Peyer's patch (tissue), 4 donors: ENCODE data around the gene MADCAM1. TPM values are rescaled to one million over a fixed set of nuclear protein-coding genes. Genes with fewer than 3 reads are reported as not detected.

ENCODE experiments used
- DNase-seq, 3 donors: peaks; one replicate each; pipeline ENCODE4 v3.0.0-alpha.2; 2017 to 2019
- H3K27ac ChIP-seq, 4 donors: fragments of 200-600 bp; sonication (generic); one replicate each; pipeline ENCODE4 v1.5.1; 2016 to 2019
- H3K27me3 ChIP-seq, 2 donors: fragments of 200-600 bp; sonication (generic); one replicate each; pipeline ENCODE4 v1.5.1; 2019
- H3K36me3 ChIP-seq, 3 donors: fragments of 200-600 bp; sonication (generic); one replicate each; pipeline ENCODE4 v1.5.1; 2016 to 2019
- H3K4me1 ChIP-seq, 4 donors: fragments of 200-600 bp; sonication (generic); one replicate each; pipeline ENCODE4 v1.5.1; 2016 to 2019
- H3K4me3 ChIP-seq, 4 donors: fragments of 200-600 bp; sonication (generic); 1 replicate in 3 of 4; 2 replicates in 1 of 4; pipeline ENCODE4 v1.5.1; 2016 to 2019; ENCODE audit warnings: mild to moderate bottlenecking in 1 of 4
- H3K9me3 ChIP-seq, 4 donors: fragments of 200-600 bp; sonication (generic); one replicate each; pipeline ENCODE4 v1.5.1; 2016 to 2019; ENCODE audit warnings: mild to moderate bottlenecking in 1 of 4
- POLR2A ChIP-seq, 2 donors: fragments of 450-650 bp; IDR thresholded peaks; one replicate each; pipeline ENCODE4 v1.5.1; 2017; ENCODE audit warnings: antibody characterized with exemption in 2 of 2, mild to moderate bottlenecking in 2 of 2, moderate library complexity in 2 of 2
- total RNA-seq, 4 donors: library from RNA; depleted of rRNA; stranded (reverse); fragments of >200 nt; gene quantifications; one replicate each; pipeline ENCODE4 v1.1.0, GENCODE V29; 2016
- TF ChIP-seq, protein P1 (sequence below), 6 experiments: fragments of 450-650 bp in 4 of 6; fragments of 200-600 bp in 2 of 6; sonication (generic) in 1 of 6; IDR thresholded peaks; one replicate each; pipeline ENCODE4 v1.5.1; 2017 to 2019; ENCODE audit warnings: antibody characterized with exemption in 6 of 6, mild to moderate bottlenecking in 3 of 6, moderate library complexity in 1 of 6

MADCAM1 gene
- total RNA-seq, 4 donors from 2014 or later, result 1.4 to 25.6 (median 5.1) TPM

DNA sequence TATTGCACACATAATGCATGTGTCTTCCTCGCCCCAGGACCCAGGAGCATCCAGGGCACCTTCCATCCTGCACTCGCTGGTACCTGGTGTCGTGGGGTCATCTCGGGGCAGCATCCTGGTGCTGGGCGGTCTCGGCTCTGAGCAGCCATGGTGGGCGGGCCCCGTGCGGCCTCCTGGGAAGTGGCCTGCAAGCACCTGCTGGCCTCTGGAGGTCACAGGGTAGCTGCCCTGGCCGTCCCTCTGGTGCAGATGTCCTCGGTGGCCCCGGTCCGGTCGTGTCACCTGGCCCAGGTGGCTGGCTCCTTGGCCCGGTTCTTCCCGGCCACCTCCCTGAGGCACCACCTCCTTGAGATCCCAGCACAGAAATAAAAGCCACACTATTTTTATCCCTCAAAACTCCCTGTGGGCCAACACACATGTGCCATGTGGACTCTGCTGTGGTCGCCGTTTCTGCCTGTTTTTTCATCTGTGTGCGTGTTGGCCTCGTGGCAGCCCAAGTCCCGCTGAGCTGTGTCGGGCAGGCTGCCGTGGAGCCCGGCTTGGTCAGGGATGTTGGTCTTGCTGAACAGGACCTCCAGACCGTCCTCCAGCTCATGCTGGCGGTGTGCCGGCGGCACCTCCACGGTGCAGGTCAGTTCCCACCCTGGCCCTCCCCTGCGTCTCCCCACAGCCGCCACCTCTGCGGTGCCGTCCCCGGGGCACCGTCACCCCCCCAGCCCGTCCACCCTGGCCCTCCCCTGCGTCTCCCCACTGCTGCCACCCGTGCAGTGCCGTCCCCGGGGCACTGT lies 42.5 kb downstream of the MADCAM1 start:
- no peak overlapping the region for H3K4me3 ChIP-seq
- peaks cover 2 to 5% (median 4%) of the 10 kb centered on the region in 4 donors for H3K4me1 ChIP-seq
- H3K27me3 ChIP-seq, result no peaks in the 10 kb centered on the region
- no peaks in the 10 kb centered on the region for H3K9me3 ChIP-seq
- no peak for DNase-seq
- TF ChIP-seq POLR2A (IDR thresholded peaks at IDR 0.05), result no peak
- TF ChIP-seq, protein P1, sequence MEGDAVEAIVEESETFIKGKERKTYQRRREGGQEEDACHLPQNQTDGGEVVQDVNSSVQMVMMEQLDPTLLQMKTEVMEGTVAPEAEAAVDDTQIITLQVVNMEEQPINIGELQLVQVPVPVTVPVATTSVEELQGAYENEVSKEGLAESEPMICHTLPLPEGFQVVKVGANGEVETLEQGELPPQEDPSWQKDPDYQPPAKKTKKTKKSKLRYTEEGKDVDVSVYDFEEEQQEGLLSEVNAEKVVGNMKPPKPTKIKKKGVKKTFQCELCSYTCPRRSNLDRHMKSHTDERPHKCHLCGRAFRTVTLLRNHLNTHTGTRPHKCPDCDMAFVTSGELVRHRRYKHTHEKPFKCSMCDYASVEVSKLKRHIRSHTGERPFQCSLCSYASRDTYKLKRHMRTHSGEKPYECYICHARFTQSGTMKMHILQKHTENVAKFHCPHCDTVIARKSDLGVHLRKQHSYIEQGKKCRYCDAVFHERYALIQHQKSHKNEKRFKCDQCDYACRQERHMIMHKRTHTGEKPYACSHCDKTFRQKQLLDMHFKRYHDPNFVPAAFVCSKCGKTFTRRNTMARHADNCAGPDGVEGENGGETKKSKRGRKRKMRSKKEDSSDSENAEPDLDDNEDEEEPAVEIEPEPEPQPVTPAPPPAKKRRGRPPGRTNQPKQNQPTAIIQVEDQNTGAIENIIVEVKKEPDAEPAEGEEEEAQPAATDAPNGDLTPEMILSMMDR (IDR thresholded peaks at IDR 0.05), result no peak
- no peak overlapping the region for H3K27ac ChIP-seq
- H3K36me3 ChIP-seq, result peaks cover 0 to 57% (median 0%) of the 10 kb centered on the region in 3 donors

GRCh38 chr19:539429-540030 lies 43.2 kb downstream of the MADCAM1 start:
- peaks cover 0 to 57% (median 0%) of the 10 kb centered on the region in 3 donors for H3K36me3 ChIP-seq
- TF ChIP-seq POLR2A (IDR thresholded peaks at IDR 0.05), result no peak
- TF ChIP-seq, protein P1 (IDR thresholded peaks at IDR 0.05), result no peak
- no peak for DNase-seq
- H3K27me3 ChIP-seq, result no peaks in the 10 kb centered on the region
- H3K27ac ChIP-seq, result no peak overlapping the region
- no peaks in the 10 kb centered on the region for H3K9me3 ChIP-seq
- H3K4me1 ChIP-seq, result no peaks in the 10 kb centered on the region
- no peak overlapping the region for H3K4me3 ChIP-seq

DNA sequence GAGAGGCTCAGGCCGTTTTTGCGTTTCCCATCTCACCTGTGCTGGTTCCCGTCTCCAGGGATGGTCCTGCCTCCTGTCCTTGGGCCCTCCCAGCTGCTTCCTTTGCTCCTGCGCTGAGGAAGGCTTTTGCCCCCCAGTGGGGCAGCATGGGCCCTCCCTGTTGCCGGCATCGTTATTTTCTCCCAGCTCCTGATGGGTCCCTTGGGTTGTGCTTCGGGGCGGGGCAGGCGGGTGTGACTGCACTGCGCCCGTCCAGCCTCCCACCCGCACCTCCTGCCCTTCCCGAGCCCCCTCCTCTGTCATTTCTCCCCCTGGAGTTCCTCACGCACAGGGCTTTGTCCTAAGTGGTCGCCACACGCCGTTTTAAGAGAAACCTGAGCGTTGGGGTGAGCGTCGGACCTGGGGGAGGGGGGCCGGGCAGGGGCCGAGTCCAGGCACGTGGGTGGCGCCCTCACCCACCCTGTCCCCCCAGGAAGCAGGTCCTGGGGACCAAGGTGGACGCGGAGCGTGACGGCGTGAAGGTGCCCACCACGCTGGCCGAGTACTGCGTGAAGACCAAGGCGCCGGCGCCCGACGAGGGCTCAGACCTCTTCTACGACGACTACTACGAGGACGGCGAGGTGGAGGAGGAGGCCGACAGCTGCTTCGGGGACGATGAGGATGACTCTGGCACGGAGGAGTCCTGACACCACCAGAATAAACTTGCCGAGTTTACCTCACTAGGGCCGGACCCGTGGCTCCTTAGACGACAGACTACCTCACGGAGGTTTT lies 44.8 kb downstream of the MADCAM1 start:
- H3K4me1 ChIP-seq, result no peaks in the 10 kb centered on the region
- TF ChIP-seq, protein P1 (IDR thresholded peaks at IDR 0.05), result no peak
- no peak for TF ChIP-seq POLR2A (IDR thresholded peaks at IDR 0.05)
- H3K36me3 ChIP-seq, result peaks cover 0 to 48% (median 0%) of the 10 kb centered on the region in 3 donors
- no peaks in the 10 kb centered on the region for H3K27me3 ChIP-seq
- no peak overlapping the region for H3K27ac ChIP-seq
- no peak overlapping the region for H3K4me3 ChIP-seq
- no peaks in the 10 kb centered on the region for H3K9me3 ChIP-seq
- no peak for DNase-seq

DNA sequence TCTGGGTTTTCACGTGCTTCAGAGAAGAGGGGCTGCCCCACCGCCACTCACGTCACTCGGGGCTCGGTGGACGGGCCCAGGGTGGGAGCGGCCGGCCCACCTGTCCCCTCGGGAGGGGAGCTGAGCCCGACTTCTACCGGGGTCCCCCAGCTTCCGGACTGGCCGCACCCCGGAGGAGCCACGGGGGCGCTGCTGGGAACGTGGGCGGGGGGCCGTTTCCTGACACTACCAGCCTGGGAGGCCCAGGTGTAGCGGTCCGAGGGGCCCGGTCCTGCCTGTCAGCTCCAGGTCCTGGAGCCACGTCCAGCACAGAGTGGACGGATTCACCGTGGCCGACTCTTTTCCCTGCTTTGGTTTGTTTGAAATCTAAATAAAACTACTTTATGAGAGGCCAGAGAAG lies 45.4 kb downstream of the MADCAM1 start:
- no peaks in the 10 kb centered on the region for H3K27me3 ChIP-seq
- H3K36me3 ChIP-seq, result peaks cover 0 to 42% (median 0%) of the 10 kb centered on the region in 3 donors
- DNase-seq, result no peak
- H3K9me3 ChIP-seq, result no peaks in the 10 kb centered on the region
- no peak for TF ChIP-seq POLR2A (IDR thresholded peaks at IDR 0.05)
- no peak overlapping the region for H3K4me3 ChIP-seq
- no peaks in the 10 kb centered on the region for H3K4me1 ChIP-seq
- H3K27ac ChIP-seq, result no peak overlapping the region

DNA sequence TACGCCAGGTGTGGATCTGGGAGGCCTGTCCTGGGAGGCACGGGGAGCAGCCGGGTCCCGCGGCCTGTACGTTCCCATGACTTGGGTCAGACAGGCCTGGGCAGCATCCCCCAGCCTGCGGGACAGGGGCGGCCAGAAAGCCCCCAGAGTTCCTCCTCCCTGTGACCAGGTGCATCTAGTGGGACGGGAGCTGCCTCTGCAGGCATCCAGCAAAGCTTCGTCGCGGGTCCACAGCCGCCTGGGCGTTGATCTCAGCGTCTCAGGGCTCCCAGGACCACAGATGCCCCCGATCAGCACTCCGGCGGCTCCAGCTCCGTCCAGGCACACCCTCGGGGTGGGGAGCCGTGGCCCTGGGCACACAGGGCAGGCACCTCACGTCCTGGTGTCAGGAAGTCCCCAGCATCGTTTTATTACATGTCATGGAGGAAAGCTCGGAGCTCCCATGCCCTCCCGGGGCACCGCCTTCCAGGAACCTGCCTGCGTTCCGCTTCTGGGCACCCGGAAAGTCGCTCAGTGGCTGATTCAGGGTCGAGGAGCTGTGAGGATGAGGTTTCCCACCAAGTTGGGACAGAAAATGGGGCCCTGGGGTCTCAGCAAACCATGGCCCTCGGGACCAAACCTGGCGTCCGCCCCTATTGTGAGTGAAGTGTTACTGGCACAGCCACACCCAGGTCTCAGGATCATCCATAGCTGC lies 46.0 kb downstream of the MADCAM1 start:
- Histone ChIP-seq H3K27me3 (no peaks in the 10 kb centered on the region), H3K4me1 (no peaks in the 10 kb centered on the region), H3K4me3 (no peak overlapping the region), H3K9me3 (no peaks in the 10 kb centered on the region), H3K27ac (no peak overlapping the region), H3K36me3 (peaks cover 0 to 36% (median 0%) of the 10 kb centered on the region in 3 donors)
- DNase-seq, result no peak
- TF ChIP-seq, protein P1 (IDR thresholded peaks at IDR 0.05), result no peak
- TF ChIP-seq POLR2A (IDR thresholded peaks at IDR 0.05), result no peak
